Measurements from ENCODE around the gene HOXB3. TPM values are rescaled to one million over a fixed set of nuclear protein-coding genes. Genes with fewer than 3 reads are reported as not detected.

HOXB3 gene
- total RNA-seq, 2 donors from 2014 or later = 9.0 to 15.4 TPM

DNA sequence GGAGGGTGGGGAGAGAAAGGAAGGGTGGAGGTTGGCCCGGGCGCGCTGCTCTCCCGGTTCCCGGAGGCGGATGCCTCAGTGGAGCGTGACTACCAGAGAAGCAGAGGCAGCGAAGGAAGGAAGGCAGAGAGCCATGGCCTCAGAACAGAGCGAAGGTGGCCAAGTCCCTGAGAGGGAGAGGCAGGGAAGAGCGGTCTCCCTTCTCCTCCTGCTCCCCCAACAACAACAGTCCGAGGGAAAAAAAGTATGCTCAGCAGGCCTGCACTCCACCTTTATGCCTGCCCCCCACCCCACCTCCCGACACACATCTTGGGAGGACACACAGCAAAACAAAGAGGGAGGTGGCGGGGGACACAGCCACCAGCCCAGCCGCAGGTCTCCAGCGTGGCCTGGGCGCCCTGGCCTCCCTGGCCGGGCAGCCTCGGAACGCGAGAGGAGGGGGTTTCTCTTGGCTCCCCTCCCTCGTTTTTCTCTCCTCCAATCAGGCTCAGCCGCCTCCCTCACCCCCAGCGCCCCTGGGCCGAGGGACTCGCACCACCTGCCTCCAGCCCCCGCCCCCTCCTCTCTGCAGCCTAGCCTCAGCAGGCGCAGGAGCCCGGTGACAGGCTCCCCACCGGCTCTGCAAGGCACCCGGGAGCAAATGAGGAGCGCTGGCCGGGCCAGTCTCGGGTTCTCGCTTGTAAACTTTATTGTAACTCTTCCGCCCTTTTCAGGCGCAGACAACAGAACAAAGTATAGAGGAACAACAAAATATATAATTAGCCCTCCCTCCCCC is 21.8 kb upstream of the HOXB3 start:
- H3K27ac Mint-ChIP-seq = peak overlapping the region; percentile 81 to 94
- H3K4me3 Mint-ChIP-seq = peak overlapping the region; percentile 85
- H3K4me1 Mint-ChIP-seq (ENCODE audit: low read depth in 2 of 2) = peaks cover 40 to 43% of the 10 kb centered on the region in 2 donors
- no peaks in the 10 kb centered on the region for H3K9me3 Mint-ChIP-seq
- no peak for DNase-seq (ENCODE audit: low spot score)
- peaks cover 40 to 42% of the 10 kb centered on the region in 2 donors for H3K27me3 Mint-ChIP-seq
- H3K36me3 Mint-ChIP-seq = no peaks in the 10 kb centered on the region
- ATAC-seq = peak in 1 of 2 donors; percentile 30

DNA sequence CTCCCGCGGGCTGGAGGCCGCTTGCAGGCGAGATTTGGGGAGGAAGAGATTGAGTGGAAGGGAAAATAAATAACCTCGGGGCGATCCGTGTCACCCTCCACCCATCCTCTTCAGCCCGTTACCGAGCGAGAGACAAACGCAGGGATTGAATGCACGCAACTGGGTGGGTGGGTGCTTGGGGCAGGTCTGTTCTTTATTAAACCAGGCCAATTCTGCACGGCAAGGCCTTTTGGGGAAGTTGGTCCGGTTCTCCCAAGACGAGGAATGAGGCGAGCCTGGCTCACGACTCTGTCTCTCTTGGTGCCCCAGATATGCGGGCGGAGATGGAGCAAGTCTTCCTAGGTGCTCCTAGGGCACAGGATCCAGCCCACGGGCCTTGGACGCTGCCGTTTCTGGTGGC is 21.2 kb upstream of the HOXB3 start:
- peak overlapping the region; percentile 81 to 94 for H3K27ac Mint-ChIP-seq
- H3K4me1 Mint-ChIP-seq (ENCODE audit: low read depth in 2 of 2) = peaks cover 37 to 41% of the 10 kb centered on the region in 2 donors
- H3K27me3 Mint-ChIP-seq = peaks cover 36 to 37% of the 10 kb centered on the region in 2 donors
- ATAC-seq (peak; percentile 8 to 29), DNase-seq (ENCODE audit: low spot score) (no peak)
- no peaks in the 10 kb centered on the region for H3K9me3 Mint-ChIP-seq
- H3K4me3 Mint-ChIP-seq = peak overlapping the region; percentile 85
- H3K36me3 Mint-ChIP-seq = no peaks in the 10 kb centered on the region

DNA sequence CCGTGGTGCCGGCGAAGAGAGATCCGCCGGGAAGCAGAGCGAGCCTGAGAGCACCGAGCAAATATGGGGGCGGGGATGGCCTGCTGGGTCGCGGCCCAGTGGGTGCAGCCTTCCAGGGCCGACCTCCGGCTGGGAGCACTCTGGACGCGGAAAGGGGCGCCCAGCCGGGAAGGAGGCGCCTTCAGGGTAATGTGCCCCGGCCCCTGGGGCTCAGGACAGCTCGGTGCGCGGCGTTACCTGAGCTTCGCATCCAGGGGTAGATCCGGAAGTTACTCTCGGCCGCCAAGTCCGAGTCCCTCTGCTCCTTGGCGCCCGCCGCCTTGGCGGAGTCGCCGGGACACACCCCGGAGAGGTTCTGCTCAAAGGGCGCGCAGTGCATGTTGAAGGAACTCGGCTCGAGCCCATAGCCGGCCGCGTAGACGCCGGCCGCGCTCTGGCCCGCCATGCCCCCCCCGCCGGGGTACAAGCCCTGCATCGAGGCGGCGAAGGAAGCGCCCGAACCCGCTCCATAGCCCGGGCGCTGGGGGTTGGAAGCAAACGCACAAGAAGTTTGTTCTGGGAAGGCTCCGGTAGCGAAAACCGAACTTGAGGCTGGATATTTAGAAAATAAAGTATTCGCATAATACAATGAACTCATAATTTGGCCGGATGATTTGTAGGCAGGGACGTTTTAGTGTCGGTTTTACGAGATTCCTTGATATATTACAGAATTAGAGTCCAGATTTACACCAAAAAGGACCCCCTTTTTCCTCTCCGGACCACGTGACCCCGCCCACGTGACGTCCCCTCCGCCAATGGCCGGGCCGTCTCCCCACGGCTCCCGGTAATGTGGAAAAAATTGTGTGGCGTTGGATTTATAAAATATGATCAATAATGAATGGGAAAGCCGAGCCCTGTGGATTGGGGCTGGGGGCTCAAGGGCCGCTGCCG is 20.5 kb upstream of the HOXB3 start, which contains the start of gene HOXB7:
HOXB7 (minus strand) TSS at position 736 of the 930 bp plus-strand sequence; CDS start at position 637, 99 bp downstream.
- peaks cover 37 to 41% of the 10 kb centered on the region in 2 donors for H3K4me1 Mint-ChIP-seq (ENCODE audit: low read depth in 2 of 2)
- H3K27me3 Mint-ChIP-seq = peaks cover 35 to 36% of the 10 kb centered on the region in 2 donors
- peak; percentile 66 to 75 for ATAC-seq
- H3K4me3 Mint-ChIP-seq = peak within 1 kb of the TSS; percentile 85
- H3K9me3 Mint-ChIP-seq = no peaks in the 10 kb centered on the region
- no peaks in the 10 kb centered on the region for H3K36me3 Mint-ChIP-seq
- H3K27ac Mint-ChIP-seq = peak within 1 kb of the TSS; percentile 81 to 94
- DNase-seq (ENCODE audit: low spot score) = peak; percentile 84

DNA sequence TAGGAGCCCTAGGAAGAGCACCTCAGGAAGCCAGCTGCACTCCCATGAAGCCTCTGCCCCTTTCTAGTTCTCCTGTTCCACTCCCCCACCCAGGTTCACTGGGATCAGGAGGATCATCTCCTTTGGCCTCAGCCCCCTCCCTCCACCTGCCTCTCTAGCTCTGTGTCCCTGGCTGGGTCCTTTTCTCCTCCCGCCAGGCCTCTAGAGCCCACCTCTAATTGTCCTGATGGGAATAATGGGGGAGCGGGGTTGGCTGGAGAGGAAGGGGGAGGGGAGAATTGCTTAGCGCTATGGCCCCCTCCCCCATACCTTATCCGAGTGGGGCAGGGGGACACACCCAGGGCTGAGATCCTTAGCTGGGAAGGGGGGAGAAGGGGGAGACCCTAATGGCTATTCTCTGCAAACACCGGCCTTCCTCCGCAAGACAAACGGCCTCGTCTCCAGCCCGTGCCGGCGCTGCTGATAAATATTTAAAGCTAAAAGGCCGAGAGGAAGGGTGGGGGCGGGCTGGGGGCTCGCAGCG is 19.8 kb upstream of the HOXB3 start:
- Mint-ChIP-seq H3K27ac (no peak overlapping the region), H3K4me3 (no peak overlapping the region), H3K27me3 (peaks cover 31 to 33% of the 10 kb centered on the region in 2 donors)

DNA sequence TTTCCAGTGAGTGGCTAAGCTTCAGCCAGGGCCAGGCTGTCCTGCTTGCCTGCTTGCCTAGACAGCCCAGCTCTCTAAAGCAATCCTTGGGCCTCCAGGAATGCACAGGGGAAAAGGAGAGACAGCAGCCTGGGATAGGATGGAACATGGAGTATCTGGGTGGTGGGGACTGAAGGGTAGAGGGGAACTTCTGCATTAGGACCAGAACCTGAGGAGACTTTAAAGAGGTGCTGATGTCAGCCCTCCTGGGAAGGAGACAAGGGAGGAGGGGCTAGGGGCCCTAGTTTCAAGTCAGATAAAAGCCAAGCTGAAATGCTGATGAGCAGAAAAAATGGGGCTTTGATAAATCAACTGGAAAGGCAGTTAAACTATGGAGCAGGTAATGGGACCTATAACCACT is 19.0 kb upstream of the HOXB3 start:
- H3K4me1 Mint-ChIP-seq (ENCODE audit: low read depth in 2 of 2) = peaks cover 30 to 33% of the 10 kb centered on the region in 2 donors
- ATAC-seq = no peak
- DNase-seq (ENCODE audit: low spot score) = no peak
- peaks cover 30 to 31% of the 10 kb centered on the region in 2 donors for H3K27me3 Mint-ChIP-seq
- no peak overlapping the region for H3K27ac Mint-ChIP-seq
- no peaks in the 10 kb centered on the region for H3K36me3 Mint-ChIP-seq
- no peaks in the 10 kb centered on the region for H3K9me3 Mint-ChIP-seq
- H3K4me3 Mint-ChIP-seq = peak overlapping the region; percentile 34

More for the DNA sequence above, 19.8 kb upstream of the HOXB3 start:
- H3K36me3 Mint-ChIP-seq = no peaks in the 10 kb centered on the region
- peaks cover 35 to 36% of the 10 kb centered on the region in 2 donors for H3K4me1 Mint-ChIP-seq (ENCODE audit: low read depth in 2 of 2)
- no peak for ATAC-seq
- DNase-seq (ENCODE audit: low spot score) = no peak
- no peaks in the 10 kb centered on the region for H3K9me3 Mint-ChIP-seq

DNA sequence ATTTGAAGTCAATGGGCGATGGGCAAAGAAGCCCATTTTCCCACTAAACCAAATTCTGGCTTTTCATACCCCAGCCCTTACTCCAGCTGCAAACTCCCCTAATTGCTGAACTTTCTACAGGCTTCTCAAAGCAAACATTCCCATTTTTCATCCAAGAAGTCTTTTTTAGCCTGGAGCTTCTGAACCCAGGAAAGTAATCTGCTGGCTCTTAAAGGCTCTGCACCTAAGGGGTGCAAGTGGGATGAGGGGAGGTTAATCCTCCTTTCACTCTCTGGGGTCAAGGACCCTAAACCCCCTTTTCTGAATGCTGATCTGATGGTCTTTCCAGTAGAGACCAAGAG is 18.4 kb upstream of the HOXB3 start:
- peaks cover 28 to 30% of the 10 kb centered on the region in 2 donors for H3K27me3 Mint-ChIP-seq

DNA sequence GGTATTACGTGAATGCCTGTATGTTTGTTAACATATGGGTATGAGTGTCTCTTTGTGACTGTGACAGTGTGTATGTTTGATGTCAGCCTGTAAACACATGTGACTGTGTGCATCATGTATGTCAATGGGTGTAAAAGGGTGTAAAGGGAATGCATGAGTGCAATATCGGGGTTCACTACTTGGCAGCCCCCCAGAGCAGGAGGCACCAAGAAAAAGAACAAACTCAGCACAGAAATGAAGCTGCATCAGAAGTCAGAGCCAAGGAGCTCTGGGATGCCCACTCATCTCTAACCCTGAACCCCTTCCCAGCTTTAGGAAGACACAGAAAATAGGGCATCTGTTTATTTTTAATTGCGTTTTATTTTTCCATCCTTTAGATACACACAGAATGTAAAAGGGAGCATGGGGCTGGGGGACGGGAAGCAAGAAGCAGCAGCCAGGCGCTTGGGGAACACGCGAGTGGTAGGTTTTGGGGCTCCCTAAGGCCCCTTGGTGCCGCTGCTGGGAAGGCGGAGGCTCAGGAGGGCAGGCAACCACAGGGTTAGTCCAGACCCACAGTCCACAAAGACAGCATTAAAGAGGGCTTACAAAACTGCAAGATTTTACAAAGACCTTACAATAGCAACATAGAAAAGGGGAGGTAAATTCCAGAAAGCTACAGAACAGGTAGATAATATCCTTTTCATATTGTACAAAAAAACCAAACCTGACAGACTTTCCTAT is 17.0 kb upstream of the HOXB3 start:
- no peak overlapping the region for H3K4me3 Mint-ChIP-seq
- DNase-seq (ENCODE audit: low spot score) (no peak), ATAC-seq (no peak)
- no peaks in the 10 kb centered on the region for H3K9me3 Mint-ChIP-seq
- H3K36me3 Mint-ChIP-seq = no peaks in the 10 kb centered on the region
- peaks cover 18 to 19% of the 10 kb centered on the region in 2 donors for H3K4me1 Mint-ChIP-seq (ENCODE audit: low read depth in 2 of 2)
- H3K27ac Mint-ChIP-seq = no peak overlapping the region
- H3K27me3 Mint-ChIP-seq = peaks cover 27 to 34% of the 10 kb centered on the region in 2 donors

More for the DNA sequence above, 18.4 kb upstream of the HOXB3 start:
- no peaks in the 10 kb centered on the region for H3K9me3 Mint-ChIP-seq
- peak overlapping the region; percentile 34 for H3K4me3 Mint-ChIP-seq
- peaks cover 27 to 28% of the 10 kb centered on the region in 2 donors for H3K4me1 Mint-ChIP-seq (ENCODE audit: low read depth in 2 of 2)
- no peaks in the 10 kb centered on the region for H3K36me3 Mint-ChIP-seq
- no peak for DNase-seq (ENCODE audit: low spot score)
- no peak for ATAC-seq
- no peak overlapping the region for H3K27ac Mint-ChIP-seq

DNA sequence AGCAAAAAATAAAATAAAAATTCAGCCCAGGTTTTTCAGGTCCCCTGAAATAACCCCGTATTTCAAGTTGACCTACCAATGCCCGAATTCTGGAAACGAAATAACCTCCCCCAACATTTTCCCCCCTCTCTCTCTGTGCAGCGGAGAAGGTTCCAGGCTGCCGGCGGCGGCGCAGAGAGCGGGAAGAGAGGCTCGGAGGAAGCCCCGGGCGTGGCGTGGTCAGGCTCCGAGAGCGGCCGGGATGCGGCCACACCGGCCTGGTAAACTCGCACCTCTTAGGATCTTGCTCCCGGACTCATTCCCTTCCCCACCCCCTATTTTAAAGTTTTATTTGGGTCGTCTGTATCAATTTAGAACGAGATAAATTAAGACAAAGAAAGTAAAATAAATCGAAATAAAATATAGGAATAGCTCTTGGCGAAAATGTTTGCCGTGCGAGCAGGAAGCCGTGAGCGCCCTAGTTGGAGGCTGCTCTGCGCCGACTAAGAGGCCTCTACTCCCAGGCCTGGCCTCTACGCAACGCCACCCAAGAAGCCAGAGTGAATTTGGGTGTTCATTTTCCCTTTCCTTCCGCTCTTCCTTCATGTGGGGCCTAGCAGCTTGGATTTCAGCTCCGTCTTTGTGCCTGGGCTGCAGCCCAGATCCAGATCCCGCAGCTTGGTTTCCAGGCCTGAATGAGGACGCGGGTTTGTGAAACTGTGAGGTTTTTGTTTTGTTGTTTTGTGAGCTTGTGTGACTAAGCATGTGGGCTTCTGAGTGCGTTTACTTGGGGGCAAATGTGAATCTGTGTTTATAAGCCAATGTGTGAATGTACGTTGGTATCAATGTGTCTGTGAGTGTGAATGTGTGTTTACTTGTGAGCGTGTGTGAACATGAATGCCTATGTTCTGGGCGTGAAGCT is 16.2 kb upstream of the HOXB3 start:
- no peaks in the 10 kb centered on the region for H3K36me3 Mint-ChIP-seq
- peaks cover 28 to 35% of the 10 kb centered on the region in 2 donors for H3K27me3 Mint-ChIP-seq
- DNase-seq (ENCODE audit: low spot score) (no peak), ATAC-seq (no peak)
- no peaks in the 10 kb centered on the region for H3K9me3 Mint-ChIP-seq
- no peak overlapping the region for H3K27ac Mint-ChIP-seq
- H3K4me1 Mint-ChIP-seq (ENCODE audit: low read depth in 2 of 2) = peaks cover 12 to 13% of the 10 kb centered on the region in 2 donors
- H3K4me3 Mint-ChIP-seq = no peak overlapping the region

DNA sequence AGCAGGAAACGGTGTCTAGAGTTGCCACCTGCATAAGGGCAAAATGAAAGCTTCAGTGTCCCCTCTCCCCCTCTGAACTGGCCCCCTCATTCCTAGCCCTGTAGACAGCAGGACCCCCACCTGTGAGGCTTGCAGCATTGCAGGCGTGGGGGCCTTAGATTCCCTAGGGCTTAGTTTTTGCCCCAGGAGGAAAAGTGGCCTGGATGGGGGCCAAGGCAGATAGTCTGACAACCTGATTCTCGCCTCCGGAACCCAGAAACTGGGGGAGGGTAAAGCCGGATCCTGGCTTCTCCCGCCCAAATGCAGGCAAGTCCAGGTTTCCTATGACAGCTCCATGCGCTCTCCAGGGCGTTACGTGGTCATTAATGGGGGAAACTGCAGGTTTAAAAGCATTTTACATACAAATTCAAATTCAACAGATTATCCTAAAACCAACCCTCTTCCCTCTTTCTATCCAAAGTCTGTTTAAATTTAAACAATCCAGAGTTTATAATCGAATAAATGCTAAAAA is 15.4 kb upstream of the HOXB3 start:
- Mint-ChIP-seq H3K9me3 (no peaks in the 10 kb centered on the region), H3K36me3 (no peaks in the 10 kb centered on the region), H3K4me1 (ENCODE audit: low read depth in 2 of 2) (peaks cover 6 to 8% of the 10 kb centered on the region in 2 donors), H3K4me3 (no peak overlapping the region), H3K27ac (no peak overlapping the region), H3K27me3 (peaks cover 33 to 43% of the 10 kb centered on the region in 2 donors)
- ATAC-seq (no peak), DNase-seq (ENCODE audit: low spot score) (no peak)

DNA sequence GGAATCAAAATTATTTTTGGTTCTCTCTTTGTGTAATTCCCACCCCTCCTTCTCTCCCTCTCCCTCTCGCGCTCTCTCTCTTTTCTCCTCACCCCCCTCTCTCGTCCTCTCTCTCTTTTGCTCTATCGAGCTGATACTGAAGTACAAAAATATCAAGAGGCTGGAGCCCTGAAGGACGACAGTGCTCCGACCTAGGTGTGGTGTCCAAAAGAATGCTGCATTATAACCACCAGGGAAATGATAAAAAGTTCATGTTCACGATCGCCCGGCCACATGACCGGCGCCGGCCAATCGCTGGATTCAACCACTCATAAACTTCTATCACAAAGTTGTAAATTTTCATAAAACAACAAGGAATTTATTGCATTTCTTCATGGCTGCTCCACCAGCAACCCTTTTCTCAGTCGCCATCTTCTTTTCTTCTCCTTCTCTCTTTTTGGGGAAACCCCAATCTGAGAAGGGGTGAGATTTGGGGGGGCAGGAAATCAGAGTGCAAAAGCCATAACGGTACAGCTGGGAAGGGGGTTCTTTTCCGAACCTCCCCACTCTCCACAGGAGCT is 14.8 kb upstream of the HOXB3 start, which contains the start of gene HOXB6:
HOXB6 (minus strand) TSS at position 217 of the 560 bp plus-strand sequence. CDS start 6,836 bp downstream, outside the sequence.
- Mint-ChIP-seq H3K36me3 (no peaks in the 10 kb centered on the region), H3K27me3 (peaks cover 40 to 49% of the 10 kb centered on the region in 2 donors), H3K4me1 (ENCODE audit: low read depth in 2 of 2) (peaks cover 6 to 8% of the 10 kb centered on the region in 2 donors), H3K9me3 (no peaks in the 10 kb centered on the region), H3K4me3 (peak within 1 kb of the TSS; percentile 52), H3K27ac (no peak within 1 kb of the TSS)
- DNase-seq (ENCODE audit: low spot score) (no peak), ATAC-seq (no peak)

DNA sequence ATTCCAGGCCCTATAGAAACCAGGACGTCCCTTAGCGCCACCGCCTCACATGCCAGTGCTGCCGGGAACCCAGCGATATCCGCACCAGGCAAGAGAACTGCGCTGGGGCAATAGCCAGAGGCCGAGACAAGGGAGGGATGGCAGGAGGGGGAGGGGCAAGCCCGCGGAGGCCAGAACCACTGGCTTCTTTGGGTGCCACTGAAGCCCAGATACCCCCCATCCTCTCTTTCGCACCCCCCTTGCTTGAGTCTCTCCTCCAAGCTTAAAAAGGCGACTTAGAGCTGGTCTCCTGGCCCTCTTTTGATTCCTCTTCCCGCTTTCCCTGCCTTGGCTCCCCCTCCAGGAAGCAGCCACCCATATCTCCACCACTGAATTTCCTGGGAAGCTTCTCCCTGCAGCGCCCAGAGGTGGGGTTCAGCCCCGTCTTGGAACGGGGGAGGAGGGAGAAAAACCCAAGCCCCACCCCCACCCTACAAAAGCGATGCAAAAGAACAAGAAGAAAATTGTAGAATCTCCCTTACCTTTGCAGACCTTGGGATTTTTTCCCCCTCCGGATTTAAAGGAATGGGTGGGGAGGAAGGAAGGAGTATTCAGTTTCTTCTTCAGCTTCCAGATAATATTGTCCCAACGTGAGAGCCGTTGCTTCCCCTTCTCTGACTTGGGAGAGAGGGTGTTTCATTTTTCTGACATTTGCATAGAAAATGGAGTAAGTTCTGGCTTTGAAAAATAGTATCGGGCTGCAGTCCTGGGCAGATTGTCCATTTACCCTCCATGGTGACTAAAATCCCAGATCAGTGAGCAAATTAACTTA is 14.1 kb upstream of the HOXB3 start:
- Mint-ChIP-seq H3K27me3 (peaks cover 45 to 56% of the 10 kb centered on the region in 2 donors), H3K36me3 (no peaks in the 10 kb centered on the region), H3K4me3 (peak overlapping the region; percentile 52), H3K9me3 (no peaks in the 10 kb centered on the region), H3K27ac (no peak overlapping the region), H3K4me1 (ENCODE audit: low read depth in 2 of 2) (peaks cover 6 to 8% of the 10 kb centered on the region in 2 donors)
- ATAC-seq = no peak
- no peak for DNase-seq (ENCODE audit: low spot score)
